Measurements from ENCODE around the gene RYR1.
"Not testable (repeated sequence)": the region's sequence is repeated elsewhere in the genome, so short reads cannot be mapped to it uniquely, and the experiment has no call there.

Gene RYR1

DNA sequence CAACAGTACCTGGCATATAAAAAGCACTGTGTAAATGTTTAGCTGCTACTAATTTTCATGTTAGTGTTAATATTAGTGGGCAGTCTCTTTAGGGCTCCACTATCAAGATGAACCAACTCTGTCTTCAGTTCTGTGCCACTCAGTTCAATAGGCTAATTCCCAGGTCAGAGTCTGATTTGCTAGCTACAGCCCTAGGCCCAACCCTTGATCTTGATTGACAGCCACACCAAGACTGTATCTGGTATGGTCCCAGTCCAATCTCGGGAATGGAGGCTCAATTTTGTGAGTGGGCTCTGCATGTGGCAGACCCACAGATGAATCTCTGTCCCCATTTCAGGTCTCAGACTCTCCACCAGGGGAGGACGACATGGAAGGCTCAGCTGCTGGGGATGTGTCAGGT, 138.2 kb downstream of the RYR1 start:
- H2AFZ ChIP-seq (ENCODE audit: low read depth, low read length) = no peak overlapping the region

DNA sequence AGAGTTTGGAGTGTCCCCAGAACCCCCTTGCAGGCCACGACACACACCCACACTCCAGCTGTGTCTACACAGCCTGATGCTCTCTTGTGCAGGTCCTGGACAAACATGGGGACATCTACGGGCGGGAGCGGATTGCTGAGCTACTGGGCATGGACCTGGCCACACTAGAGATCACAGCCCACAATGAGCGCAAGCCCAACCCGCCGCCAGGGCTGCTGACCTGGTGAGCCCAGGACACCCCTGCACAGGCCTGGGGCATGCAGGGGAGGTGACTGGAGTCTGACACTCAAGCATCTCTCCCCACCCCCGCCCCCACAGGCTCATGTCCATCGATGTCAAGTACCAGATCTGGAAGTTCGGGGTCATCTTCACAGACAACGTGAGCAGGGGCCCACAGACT, 144.3 kb downstream of the RYR1 start:
- H3K4me1 ChIP-seq (ENCODE audit: low read length) = peaks cover 3% of the 10 kb centered on the region
- TF ChIP-seq, protein P1, sequence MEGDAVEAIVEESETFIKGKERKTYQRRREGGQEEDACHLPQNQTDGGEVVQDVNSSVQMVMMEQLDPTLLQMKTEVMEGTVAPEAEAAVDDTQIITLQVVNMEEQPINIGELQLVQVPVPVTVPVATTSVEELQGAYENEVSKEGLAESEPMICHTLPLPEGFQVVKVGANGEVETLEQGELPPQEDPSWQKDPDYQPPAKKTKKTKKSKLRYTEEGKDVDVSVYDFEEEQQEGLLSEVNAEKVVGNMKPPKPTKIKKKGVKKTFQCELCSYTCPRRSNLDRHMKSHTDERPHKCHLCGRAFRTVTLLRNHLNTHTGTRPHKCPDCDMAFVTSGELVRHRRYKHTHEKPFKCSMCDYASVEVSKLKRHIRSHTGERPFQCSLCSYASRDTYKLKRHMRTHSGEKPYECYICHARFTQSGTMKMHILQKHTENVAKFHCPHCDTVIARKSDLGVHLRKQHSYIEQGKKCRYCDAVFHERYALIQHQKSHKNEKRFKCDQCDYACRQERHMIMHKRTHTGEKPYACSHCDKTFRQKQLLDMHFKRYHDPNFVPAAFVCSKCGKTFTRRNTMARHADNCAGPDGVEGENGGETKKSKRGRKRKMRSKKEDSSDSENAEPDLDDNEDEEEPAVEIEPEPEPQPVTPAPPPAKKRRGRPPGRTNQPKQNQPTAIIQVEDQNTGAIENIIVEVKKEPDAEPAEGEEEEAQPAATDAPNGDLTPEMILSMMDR (IDR thresholded peaks at IDR 0.05; ENCODE audit: low read depth, low read length) = no peak
- TF ChIP-seq EZH2phosphoT487 (IDR thresholded peaks at IDR 0.05; ENCODE audit: low read depth) = no peak
- H3K4me2 ChIP-seq (ENCODE audit: low read length) = no peak overlapping the region
- H4K20me1 ChIP-seq (ENCODE audit: insufficient read depth, low read length) = no peaks in the 10 kb centered on the region
- H3K36me3 ChIP-seq (replicated peaks; ENCODE audit: low read depth, low read length) = no peaks in the 10 kb centered on the region
- no peak overlapping the region for H3K4me3 ChIP-seq (ENCODE audit: low read length)
- H3K27me3 ChIP-seq (ENCODE audit: low read depth, low read length) = peaks cover 3% of the 10 kb centered on the region; the same call in 1 of the 2 replicates
- H3K79me2 ChIP-seq (ENCODE audit: low read length) = no peaks in the 10 kb centered on the region
- H2AFZ ChIP-seq (ENCODE audit: low read depth, low read length) = no peak overlapping the region
- no peak overlapping the region for H3K9ac ChIP-seq (ENCODE audit: low read length)
- H3K27ac ChIP-seq (ENCODE audit: low read length) = no peak overlapping the region
- H3K9me3 ChIP-seq (ENCODE audit: insufficient read depth, low read length) = no peaks in the 10 kb centered on the region

More for the DNA sequence above, 138.2 kb downstream of the RYR1 start:
- Histone ChIP-seq H3K9ac (ENCODE audit: low read length) (no peak overlapping the region), H3K4me1 (ENCODE audit: low read length) (peaks cover 6% of the 10 kb centered on the region; the same call in 1 of the 2 replicates), H3K79me2 (ENCODE audit: low read length) (no peaks in the 10 kb centered on the region), H4K20me1 (ENCODE audit: insufficient read depth, low read length) (no peaks in the 10 kb centered on the region), H3K36me3 (replicated peaks; ENCODE audit: low read depth, low read length) (no peaks in the 10 kb centered on the region), H3K4me2 (ENCODE audit: low read length) (no peak overlapping the region), H3K4me3 (ENCODE audit: low read length) (no peak overlapping the region), H3K27ac (ENCODE audit: low read length) (no peak overlapping the region), H3K9me3 (ENCODE audit: insufficient read depth, low read length) (no peaks in the 10 kb centered on the region), H3K27me3 (ENCODE audit: low read depth, low read length) (peaks cover 29% of the 10 kb centered on the region)
- no peak for TF ChIP-seq EZH2phosphoT487 (IDR thresholded peaks at IDR 0.05; ENCODE audit: low read depth)
- TF ChIP-seq, protein P1 (IDR thresholded peaks at IDR 0.05; ENCODE audit: low read depth, low read length) = no peak

DNA sequence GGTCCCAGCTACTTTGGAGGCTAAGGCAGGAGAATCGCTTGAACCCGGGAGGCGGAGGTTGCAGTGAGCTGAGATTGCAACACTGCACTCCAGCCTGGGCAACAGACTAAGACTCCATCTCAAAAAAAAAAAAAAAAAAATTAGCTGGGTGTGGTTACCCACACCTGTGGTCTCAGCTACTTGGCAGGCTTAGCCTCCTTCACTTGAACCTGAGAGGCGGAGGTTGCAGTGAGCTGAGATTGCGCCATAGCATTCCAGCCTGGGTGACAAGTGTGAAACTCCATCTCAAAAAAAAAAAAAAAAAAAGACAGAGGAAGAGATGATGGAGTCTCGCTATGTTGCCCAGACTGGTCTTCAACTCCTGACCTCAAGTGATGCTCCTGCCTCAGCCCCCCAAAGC, 145.8 kb downstream of the RYR1 start:
- not testable (repeated sequence) for H3K4me3 ChIP-seq (ENCODE audit: low read length); H3K9me3 ChIP-seq (ENCODE audit: insufficient read depth, low read length); H2AFZ ChIP-seq (ENCODE audit: low read depth, low read length); H3K4me2 ChIP-seq (ENCODE audit: low read length); H4K20me1 ChIP-seq (ENCODE audit: insufficient read depth, low read length); H3K79me2 ChIP-seq (ENCODE audit: low read length); H3K36me3 ChIP-seq (replicated peaks; ENCODE audit: low read depth, low read length); H3K27ac ChIP-seq (ENCODE audit: low read length); H3K9ac ChIP-seq (ENCODE audit: low read length); H3K27me3 ChIP-seq (ENCODE audit: low read depth, low read length)
- peaks cover 17% of the 10 kb centered on the region for H3K4me1 ChIP-seq (ENCODE audit: low read length)

DNA sequence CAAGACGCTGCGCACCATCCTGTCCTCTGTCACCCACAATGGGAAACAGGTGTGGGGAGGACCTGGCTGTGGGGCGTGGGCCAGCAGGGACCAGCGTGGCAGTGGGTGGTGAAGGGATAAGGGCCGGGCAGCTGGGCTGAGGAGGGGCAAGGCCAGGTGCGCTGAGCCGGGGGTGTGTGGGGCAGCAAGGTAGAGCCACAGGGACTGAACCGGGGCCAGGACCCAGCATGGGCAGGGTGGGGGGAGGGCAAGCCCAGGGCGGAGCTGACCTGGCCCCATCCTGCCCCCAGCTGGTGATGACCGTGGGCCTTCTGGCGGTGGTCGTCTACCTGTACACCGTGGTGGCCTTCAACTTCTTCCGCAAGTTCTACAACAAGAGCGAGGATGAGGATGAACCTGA, 146.6 kb downstream of the RYR1 start:
- Histone ChIP-seq H3K9me3 (ENCODE audit: insufficient read depth, low read length) (no peaks in the 10 kb centered on the region), H3K27ac (ENCODE audit: low read length) (no peak overlapping the region), H3K4me3 (ENCODE audit: low read length) (no peak overlapping the region), H3K79me2 (ENCODE audit: low read length) (no peaks in the 10 kb centered on the region), H2AFZ (ENCODE audit: low read depth, low read length) (no peak overlapping the region), H4K20me1 (ENCODE audit: insufficient read depth, low read length) (no peaks in the 10 kb centered on the region), H3K4me2 (ENCODE audit: low read length) (no peak overlapping the region), H3K9ac (ENCODE audit: low read length) (no peak overlapping the region), H3K27me3 (ENCODE audit: low read depth, low read length) (peaks cover 3% of the 10 kb centered on the region; the same call in 1 of the 2 replicates), H3K36me3 (replicated peaks; ENCODE audit: low read depth, low read length) (no peaks in the 10 kb centered on the region), H3K4me1 (ENCODE audit: low read length) (peaks cover 23% of the 10 kb centered on the region)
- no peak for TF ChIP-seq EZH2phosphoT487 (IDR thresholded peaks at IDR 0.05; ENCODE audit: low read depth)
- TF ChIP-seq, protein P1 (IDR thresholded peaks at IDR 0.05; ENCODE audit: low read depth, low read length) = no peak

All from OCI-LY3 (cell line).